H9 (cell line): ENCODE results near the gene AKR1D1. TPM values are rescaled to one million over a fixed set of nuclear protein-coding genes. Genes with fewer than 3 reads are reported as not detected.

Experiments
- DNase-seq: peaks from one replicate; pipeline ENCODE4 v3.0.0-alpha.2; 2017
- H2AFZ ChIP-seq: one replicate; pipeline ENCODE4 v1.6.1; 2013; ENCODE audit warnings: mild to moderate bottlenecking, low read length, control low read depth, moderate library complexity
- H2AK5ac ChIP-seq: 2 replicates; pipeline ENCODE4 v1.6.1; 2013; ENCODE audit warnings: low read length, control low read depth, mixed read lengths; ENCODE audit not compliant: insufficient read length
- H2BK120ac ChIP-seq: one replicate; pipeline ENCODE4 v1.6.1; 2013; ENCODE audit warnings: low read depth, mild to moderate bottlenecking, low read length, control low read depth, inconsistent platforms; ENCODE audit not compliant: poor library complexity, severe bottlenecking
- H2BK12ac ChIP-seq: 2 replicates; pipeline ENCODE4 v1.6.1; 2013; ENCODE audit warnings: low read length, control low read depth, mixed read lengths, low read depth; ENCODE audit not compliant: insufficient read length
- H2BK15ac ChIP-seq: 2 replicates; pipeline ENCODE4 v1.6.1; 2013; ENCODE audit warnings: low read depth, low read length, control low read depth
- H2BK20ac ChIP-seq: one replicate; pipeline ENCODE4 v1.6.1; 2013; ENCODE audit warnings: low read depth, mild to moderate bottlenecking, low read length, control low read depth, inconsistent platforms; ENCODE audit not compliant: poor library complexity, severe bottlenecking
- H2BK5ac ChIP-seq: 2 replicates; pipeline ENCODE4 v1.6.1; 2013; ENCODE audit warnings: low read length, control low read depth, mixed read lengths; ENCODE audit not compliant: insufficient read length
- H3K14ac ChIP-seq: 2 replicates; pipeline ENCODE4 v1.6.1; 2013; ENCODE audit warnings: low read length, control low read depth; ENCODE audit not compliant: insufficient read depth
- H3K18ac ChIP-seq: 2 replicates; pipeline ENCODE4 v1.6.1; 2013; ENCODE audit warnings: low read depth, mild to moderate bottlenecking, mixed read lengths, low read length, control low read depth; ENCODE audit not compliant: insufficient read length
- H3K23ac ChIP-seq: 2 replicates; pipeline ENCODE4 v1.6.1; 2013; ENCODE audit warnings: low read length, control low read depth, mixed read lengths, low read depth; ENCODE audit not compliant: insufficient read length
- H3K23me2 ChIP-seq: 2 replicates; pipeline ENCODE4 v1.6.1; 2013; ENCODE audit warnings: low read depth, mild to moderate bottlenecking, mixed read lengths, low read length, control low read depth; ENCODE audit not compliant: insufficient read length, poor library complexity, severe bottlenecking
- H3K27ac ChIP-seq: 2 replicates; pipeline ENCODE4 v1.5.1; 2013; ENCODE audit warnings: low read length, control low read depth, mixed read lengths, low read depth; ENCODE audit not compliant: insufficient read length
- H3K27me3 ChIP-seq: 2 replicates; pipeline ENCODE4 v1.6.1; 2013; ENCODE audit warnings: low read length, control low read depth, inconsistent platforms; ENCODE audit not compliant: insufficient read depth
- H3K4ac ChIP-seq: 2 replicates; pipeline ENCODE4 v1.6.1; 2013; ENCODE audit warnings: low read depth, mild to moderate bottlenecking, control low read depth, inconsistent platforms, low read length, moderate library complexity
- H3K4me1 ChIP-seq: 2 replicates; pipeline ENCODE4 v1.6.1; 2013; ENCODE audit warnings: low read length, control low read depth, inconsistent platforms; ENCODE audit not compliant: insufficient read depth
- H3K4me2 ChIP-seq: 2 replicates; pipeline ENCODE4 v1.6.1; 2013; ENCODE audit warnings: low read length, control low read depth, mixed read lengths; ENCODE audit not compliant: insufficient read length, insufficient read depth
- H3K56ac ChIP-seq: 2 replicates; pipeline ENCODE4 v1.6.1; 2013; ENCODE audit warnings: low read depth, mild to moderate bottlenecking, mixed read lengths, low read length, control low read depth; ENCODE audit not compliant: insufficient read length
- H3K79me1 ChIP-seq: 2 replicates; pipeline ENCODE4 v1.6.1; 2013; ENCODE audit warnings: low read depth, mild to moderate bottlenecking, moderate library complexity, low read length, control low read depth, inconsistent platforms; ENCODE audit not compliant: insufficient read depth, poor library complexity, severe bottlenecking
- H3K79me2 ChIP-seq: 2 replicates; pipeline ENCODE4 v1.6.1; 2013; ENCODE audit warnings: low read length, control low read depth, inconsistent platforms; ENCODE audit not compliant: insufficient read depth
- H3K9ac ChIP-seq: 2 replicates; pipeline ENCODE4 v1.6.1; 2013; ENCODE audit warnings: low read length, control low read depth, mixed read lengths; ENCODE audit not compliant: insufficient read length; ENCODE audit errors: extremely low read depth
- H3K9me3 ChIP-seq: one replicate; pipeline ENCODE4 v1.6.1; 2013; ENCODE audit warnings: low read depth, low read length, inconsistent platforms; ENCODE audit not compliant: control insufficient read depth
- H3T11ph ChIP-seq: one replicate; pipeline ENCODE4 v1.6.1; 2013; ENCODE audit warnings: mild to moderate bottlenecking, low read length, control low read depth, inconsistent platforms
- H4K20me1 ChIP-seq: one replicate; pipeline ENCODE4 v1.6.1; 2013; ENCODE audit not compliant: control insufficient read depth, insufficient read length, insufficient read depth
- H4K5ac ChIP-seq: 2 replicates; pipeline ENCODE4 v1.6.1; 2013; ENCODE audit warnings: low read depth, mild to moderate bottlenecking, mixed read lengths, low read length, control low read depth; ENCODE audit not compliant: insufficient read length
- H4K8ac ChIP-seq: replicated peaks from 2 replicates; pipeline ENCODE4 v1.6.1; 2013; ENCODE audit warnings: low read length, control low read depth, mixed read lengths, low read depth; ENCODE audit not compliant: insufficient read length
- H4K91ac ChIP-seq: 2 replicates; pipeline ENCODE4 v1.6.1; 2013; ENCODE audit warnings: low read depth, mild to moderate bottlenecking, moderate library complexity, mixed read lengths, low read length, control low read depth; ENCODE audit not compliant: insufficient read length
- H3K27ac Mint-ChIP-seq, 3 experiments: 2 replicates in 2 of 3; 3 replicates in 1 of 3; pipeline ENCODE4 v1.8.0; 2020 to 2021; ENCODE audit warnings: mixed read lengths in 3 of 3, mild to moderate bottlenecking in 1 of 3, moderate library complexity in 1 of 3
- H3K27me3 Mint-ChIP-seq: 2 replicates; pipeline ENCODE4 v1.8.0; 2021; ENCODE audit warnings: low read depth, mild to moderate bottlenecking, moderate library complexity, mixed read lengths
- H3K36me3 Mint-ChIP-seq, 3 experiments: 2 replicates in 2 of 3; 3 replicates in 1 of 3; pipeline ENCODE4 v1.8.0; 2020 to 2021; ENCODE audit warnings: low read depth in 3 of 3, mixed read lengths in 3 of 3; ENCODE audit not compliant: insufficient read depth in 1 of 3
- H3K4me1 Mint-ChIP-seq, 2 experiments: 2 replicates each; pipeline ENCODE4 v1.8.0; 2020; ENCODE audit warnings: mixed read lengths in 2 of 2
- H3K4me3 Mint-ChIP-seq, 2 experiments: 2 replicates in 1 of 2; 3 replicates in 1 of 2; pipeline ENCODE4 v1.8.0; 2020 to 2021; ENCODE audit warnings: mild to moderate bottlenecking in 2 of 2, mixed read lengths in 2 of 2, moderate library complexity in 1 of 2
- H3K9me3 Mint-ChIP-seq, 2 experiments: 2 replicates in 1 of 2; 3 replicates in 1 of 2; pipeline ENCODE4 v1.8.0; 2020; ENCODE audit warnings: mild to moderate bottlenecking in 2 of 2, mixed read lengths in 2 of 2, moderate library complexity in 1 of 2
- WGBS: extraction: QIAGEN DNeasy Blood & Tissue Kit; methylation state at CpG from one replicate; pipeline ENCODE4 v1.1.7; 2013; ENCODE audit warnings: missing lambda C conversion rate, low lambda C conversion rate, mixed read lengths; ENCODE audit not compliant: insufficient read length; ENCODE audit errors: extremely low coverage; 5-methylcytosine and 5-hydroxymethylcytosine counted together
- total RNA-seq: library from RNA; stranded (reverse); gene quantifications from 2 replicates; pipeline ENCODE4 v1.2.1, GENCODE V29; 2021
- TF ChIP-seq, protein P1 (sequence below): fragments of 200-600 bp; sonication (generic); conservative IDR thresholded peaks from 3 replicates; pipeline ENCODE4 v1.8.0; 2021; ENCODE audit warnings: antibody characterized with exemption, mild to moderate bottlenecking

The AKR1D1 gene
- total RNA-seq, 1 experiment from 2014 or later: 0.31 TPM

DNA sequence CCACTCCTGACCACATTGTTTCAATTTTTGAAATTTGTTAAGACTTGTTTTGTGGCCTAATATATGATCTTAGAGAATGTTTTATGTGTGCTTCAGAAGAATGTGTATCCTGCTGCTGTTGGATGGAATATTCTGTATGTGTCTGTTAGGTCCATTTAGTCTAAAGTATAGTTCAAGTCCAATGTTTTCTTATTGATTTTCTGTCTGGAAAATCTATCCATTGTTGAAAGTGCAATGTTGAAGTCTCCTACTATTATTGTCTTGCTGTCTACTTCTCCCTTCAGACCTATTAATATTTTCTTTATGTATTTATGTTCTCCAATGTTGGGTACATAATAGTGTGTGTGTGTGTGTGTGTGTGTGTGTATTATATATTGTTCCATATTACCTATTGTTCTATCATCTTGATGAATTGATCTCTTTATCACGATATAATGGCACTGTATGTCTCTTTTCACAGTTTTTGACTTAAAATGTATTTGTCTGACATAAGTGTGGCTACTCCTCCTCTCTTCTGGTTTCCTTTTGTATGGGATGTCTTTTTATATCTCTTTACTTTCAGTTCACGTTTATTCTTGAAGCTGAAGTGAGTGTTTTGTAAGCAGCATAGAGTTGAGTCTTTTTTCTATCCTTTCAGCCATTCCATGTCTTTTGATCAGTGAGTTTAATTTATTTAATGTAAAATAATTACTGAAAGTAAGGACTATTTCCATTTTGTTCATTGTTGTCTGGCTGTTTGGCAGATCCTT lies 61.3 kb downstream of the AKR1D1 start:
- no CpG with 5 or more reads among the region's 2 CpGs for WGBS
- H3T11ph ChIP-seq: no peak overlapping the region
- H3K9me3 ChIP-seq: no peaks in the 10 kb centered on the region
- H3K4ac ChIP-seq: no peak overlapping the region
- Mint-ChIP-seq H3K27me3 (no peaks in the 10 kb centered on the region), H3K9me3 (peaks cover 18 to 23% of the 10 kb centered on the region in 2 experiments), H3K36me3 (peaks cover 10 to 26% (median 19%) of the 10 kb centered on the region in 3 experiments), H3K27ac (no peak overlapping the region), H3K4me3 (no peak overlapping the region), H3K4me1 (peaks cover 8 to 10% of the 10 kb centered on the region in 2 experiments)
- H4K91ac ChIP-seq: no peak overlapping the region
- H3K9ac ChIP-seq: no peak overlapping the region
- no peak overlapping the region for H3K23ac ChIP-seq
- H2BK15ac ChIP-seq: no peak overlapping the region
- H2BK20ac ChIP-seq: no peak overlapping the region
- no peaks in the 10 kb centered on the region for H3K23me2 ChIP-seq
- no peaks in the 10 kb centered on the region for H3K79me2 ChIP-seq
- H3K4me1 ChIP-seq: no peaks in the 10 kb centered on the region
- no peak for DNase-seq
- no peak overlapping the region for H3K56ac ChIP-seq
- H3K27me3 ChIP-seq: no peaks in the 10 kb centered on the region
- no peak overlapping the region for H2BK120ac ChIP-seq
- H4K20me1 ChIP-seq: no peaks in the 10 kb centered on the region
- no peak overlapping the region for H2AK5ac ChIP-seq
- no peak overlapping the region for H3K14ac ChIP-seq
- H3K79me1 ChIP-seq: no peaks in the 10 kb centered on the region
- H4K5ac ChIP-seq: no peak overlapping the region
- H2BK12ac ChIP-seq: no peak overlapping the region
- no peak overlapping the region for H2BK5ac ChIP-seq
- H2AFZ ChIP-seq: no peak overlapping the region
- TF ChIP-seq, protein P1, sequence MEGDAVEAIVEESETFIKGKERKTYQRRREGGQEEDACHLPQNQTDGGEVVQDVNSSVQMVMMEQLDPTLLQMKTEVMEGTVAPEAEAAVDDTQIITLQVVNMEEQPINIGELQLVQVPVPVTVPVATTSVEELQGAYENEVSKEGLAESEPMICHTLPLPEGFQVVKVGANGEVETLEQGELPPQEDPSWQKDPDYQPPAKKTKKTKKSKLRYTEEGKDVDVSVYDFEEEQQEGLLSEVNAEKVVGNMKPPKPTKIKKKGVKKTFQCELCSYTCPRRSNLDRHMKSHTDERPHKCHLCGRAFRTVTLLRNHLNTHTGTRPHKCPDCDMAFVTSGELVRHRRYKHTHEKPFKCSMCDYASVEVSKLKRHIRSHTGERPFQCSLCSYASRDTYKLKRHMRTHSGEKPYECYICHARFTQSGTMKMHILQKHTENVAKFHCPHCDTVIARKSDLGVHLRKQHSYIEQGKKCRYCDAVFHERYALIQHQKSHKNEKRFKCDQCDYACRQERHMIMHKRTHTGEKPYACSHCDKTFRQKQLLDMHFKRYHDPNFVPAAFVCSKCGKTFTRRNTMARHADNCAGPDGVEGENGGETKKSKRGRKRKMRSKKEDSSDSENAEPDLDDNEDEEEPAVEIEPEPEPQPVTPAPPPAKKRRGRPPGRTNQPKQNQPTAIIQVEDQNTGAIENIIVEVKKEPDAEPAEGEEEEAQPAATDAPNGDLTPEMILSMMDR: no peak
- H3K4me2 ChIP-seq: no peak overlapping the region
- H3K27ac ChIP-seq: no peak overlapping the region
- H3K18ac ChIP-seq: no peak overlapping the region
- no peak overlapping the region for H4K8ac ChIP-seq
